GM12873 (cell line): ENCODE results near the gene ABCA7.

Source experiments
- TF ChIP-seq, protein P1 (sequence below): IDR thresholded peaks from 2 replicates; pipeline ENCODE4 v1.5.1; 2012; ENCODE audit warnings: low read depth, mild to moderate bottlenecking, moderate library complexity, low read length, control low read depth; ENCODE audit not compliant: insufficient read depth; ENCODE audit errors: missing control alignments

Gene ABCA7

DNA sequence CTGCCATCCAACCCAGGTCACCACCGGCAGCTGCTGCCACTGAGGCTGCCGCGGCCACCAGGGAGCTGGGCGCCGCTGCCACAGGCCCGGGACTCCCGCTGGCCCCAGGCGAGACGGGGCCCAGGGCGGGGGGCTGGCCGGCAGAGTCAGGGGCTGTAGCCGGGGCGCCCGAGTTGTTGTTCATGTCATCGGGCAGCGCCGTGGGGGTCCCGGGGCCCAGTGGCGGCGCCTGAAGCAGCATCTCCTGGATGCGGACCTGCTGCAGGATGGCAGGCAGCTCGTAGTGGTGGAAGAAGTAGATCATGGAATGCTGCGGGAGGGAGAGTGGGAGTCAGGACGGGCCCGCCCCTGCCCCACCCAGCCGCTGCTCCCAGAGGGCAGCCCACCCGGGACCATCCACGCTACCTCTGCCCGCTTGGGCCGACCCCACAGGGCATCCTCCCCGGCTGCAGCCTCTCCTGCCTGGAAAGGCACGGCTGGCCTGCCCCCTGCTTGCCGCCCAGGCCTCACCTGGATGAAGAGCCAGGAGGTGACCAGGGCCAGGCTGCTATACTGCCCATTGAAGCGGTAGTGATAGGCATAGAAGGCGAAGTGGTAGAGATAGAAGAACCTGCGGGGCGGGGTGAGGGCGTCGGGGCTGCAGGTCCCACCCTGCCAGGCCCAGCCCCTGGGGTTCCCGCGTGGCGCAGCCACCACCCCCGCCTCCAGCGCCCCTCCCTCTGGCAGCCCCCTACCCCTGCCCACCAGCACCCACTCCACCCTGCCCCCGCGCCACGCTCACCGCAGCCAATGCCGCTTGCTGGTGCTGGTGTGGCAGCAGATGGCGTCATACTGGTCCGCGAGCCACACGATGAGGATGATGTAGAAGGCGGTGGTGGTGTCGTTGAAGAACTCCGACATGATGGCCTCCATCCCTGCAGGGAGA is 29.1 kb upstream of the ABCA7 start:
- TF ChIP-seq, protein P1, sequence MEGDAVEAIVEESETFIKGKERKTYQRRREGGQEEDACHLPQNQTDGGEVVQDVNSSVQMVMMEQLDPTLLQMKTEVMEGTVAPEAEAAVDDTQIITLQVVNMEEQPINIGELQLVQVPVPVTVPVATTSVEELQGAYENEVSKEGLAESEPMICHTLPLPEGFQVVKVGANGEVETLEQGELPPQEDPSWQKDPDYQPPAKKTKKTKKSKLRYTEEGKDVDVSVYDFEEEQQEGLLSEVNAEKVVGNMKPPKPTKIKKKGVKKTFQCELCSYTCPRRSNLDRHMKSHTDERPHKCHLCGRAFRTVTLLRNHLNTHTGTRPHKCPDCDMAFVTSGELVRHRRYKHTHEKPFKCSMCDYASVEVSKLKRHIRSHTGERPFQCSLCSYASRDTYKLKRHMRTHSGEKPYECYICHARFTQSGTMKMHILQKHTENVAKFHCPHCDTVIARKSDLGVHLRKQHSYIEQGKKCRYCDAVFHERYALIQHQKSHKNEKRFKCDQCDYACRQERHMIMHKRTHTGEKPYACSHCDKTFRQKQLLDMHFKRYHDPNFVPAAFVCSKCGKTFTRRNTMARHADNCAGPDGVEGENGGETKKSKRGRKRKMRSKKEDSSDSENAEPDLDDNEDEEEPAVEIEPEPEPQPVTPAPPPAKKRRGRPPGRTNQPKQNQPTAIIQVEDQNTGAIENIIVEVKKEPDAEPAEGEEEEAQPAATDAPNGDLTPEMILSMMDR: no peak

DNA sequence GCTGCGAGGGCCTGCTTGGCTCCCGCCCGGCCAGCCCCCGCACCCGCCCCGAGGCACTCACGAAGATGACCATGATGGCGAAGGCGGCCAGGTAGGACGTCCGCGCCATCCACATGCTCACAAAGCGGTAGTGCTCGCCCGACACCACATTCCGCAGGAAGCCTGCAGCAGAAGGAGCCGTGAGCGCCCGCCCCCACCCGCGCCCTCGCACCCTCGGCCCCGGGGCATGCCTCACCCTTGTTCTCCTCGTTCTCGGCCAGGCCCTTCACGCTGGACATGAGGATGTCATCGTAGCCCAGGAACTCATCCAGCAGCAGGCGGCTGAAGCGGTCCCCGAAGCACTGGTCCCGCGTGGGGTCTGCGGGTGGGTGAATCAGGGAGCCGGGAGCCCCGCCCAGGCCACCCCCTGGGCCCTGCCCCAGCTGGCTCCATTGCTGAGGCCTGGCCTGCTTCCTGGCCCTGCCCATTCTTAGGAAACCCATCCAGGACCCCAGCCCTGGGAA is 28.0 kb upstream of the ABCA7 start:
- TF ChIP-seq, protein P1: no peak

DNA sequence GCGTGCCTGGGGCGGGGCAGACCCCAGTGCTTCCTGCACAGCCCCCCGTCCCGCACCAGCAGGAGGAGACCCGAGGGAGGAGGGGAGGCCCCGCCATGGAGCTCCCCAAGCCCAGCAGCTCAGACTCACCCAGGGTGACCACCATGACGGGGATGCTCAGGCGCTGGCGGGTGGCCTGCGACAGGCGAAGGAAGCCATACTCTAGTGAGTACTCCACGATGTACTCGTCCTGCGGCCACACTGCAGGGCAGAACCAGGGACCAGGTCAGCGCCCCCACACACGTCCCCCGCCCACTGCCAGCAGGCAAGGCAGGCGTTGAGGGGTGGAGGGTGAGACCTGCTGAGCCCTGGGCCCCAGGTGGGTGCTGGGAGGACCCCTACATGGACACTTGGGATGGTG is 27.6 kb upstream of the ABCA7 start:
- TF ChIP-seq, protein P1: no peak

DNA sequence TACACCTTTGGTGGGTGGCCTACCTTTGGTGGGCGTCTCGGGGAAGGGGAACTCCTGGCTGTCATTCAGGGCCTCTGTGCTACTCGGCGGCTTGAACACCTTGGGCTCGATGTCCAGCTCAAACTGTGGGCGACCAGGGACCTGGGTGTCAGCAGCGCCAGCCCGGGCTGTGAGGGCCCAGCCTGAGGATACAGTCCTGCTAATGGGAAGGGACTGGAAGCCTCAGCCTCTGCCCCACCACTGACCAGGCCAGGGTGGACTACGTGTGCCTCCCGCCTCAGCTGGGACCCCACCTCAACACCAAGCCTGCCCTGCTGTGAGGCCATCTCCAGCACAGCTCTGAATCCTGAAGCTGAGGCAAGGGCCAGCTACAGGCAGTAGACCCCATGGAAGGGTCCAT is 26.7 kb upstream of the ABCA7 start:
- TF ChIP-seq, protein P1: no peak

DNA sequence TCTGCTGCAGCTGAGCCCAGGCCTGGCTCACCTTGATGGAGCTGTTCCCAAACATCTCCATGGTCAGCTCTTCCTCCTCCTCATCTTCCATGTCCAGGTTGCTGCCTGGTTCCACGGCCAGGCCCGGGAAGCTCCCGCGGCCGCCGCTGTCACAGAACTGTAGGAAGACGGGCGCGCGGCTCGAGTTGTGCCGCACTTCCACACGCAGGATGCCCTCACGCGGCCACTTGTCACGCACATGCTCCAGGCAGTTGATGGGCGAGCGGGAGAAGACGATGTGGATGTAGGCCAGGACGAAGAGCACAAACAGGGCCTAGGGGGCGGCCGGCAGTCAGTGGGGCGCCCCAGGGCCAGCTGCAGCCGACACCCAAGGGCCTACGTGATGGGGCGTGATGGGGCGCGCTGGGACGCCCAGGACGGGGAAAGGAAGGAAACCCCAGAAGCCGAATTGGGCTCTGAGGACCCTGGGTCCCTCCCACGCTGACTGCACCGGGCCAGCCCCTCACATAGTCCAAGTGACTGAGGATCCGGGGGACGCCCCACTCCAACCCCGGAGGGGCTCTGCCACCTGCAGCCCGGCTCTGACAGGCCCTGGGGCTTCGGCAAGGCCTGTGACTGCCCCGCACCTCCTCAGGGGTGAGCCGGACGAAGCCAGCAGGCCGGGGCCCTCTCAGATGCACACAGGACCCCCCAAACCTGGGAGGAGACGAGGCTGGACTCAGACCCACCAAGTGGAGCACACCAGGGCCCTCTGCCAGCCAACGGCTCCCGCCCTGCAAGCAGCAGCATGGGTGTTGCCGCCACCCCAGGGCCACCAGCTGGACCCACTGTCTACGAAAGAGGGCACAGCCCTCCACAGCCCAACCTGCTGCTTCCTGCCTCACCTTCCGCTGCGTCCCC is 25.5 kb upstream of the ABCA7 start:
- TF ChIP-seq, protein P1: no peak

DNA sequence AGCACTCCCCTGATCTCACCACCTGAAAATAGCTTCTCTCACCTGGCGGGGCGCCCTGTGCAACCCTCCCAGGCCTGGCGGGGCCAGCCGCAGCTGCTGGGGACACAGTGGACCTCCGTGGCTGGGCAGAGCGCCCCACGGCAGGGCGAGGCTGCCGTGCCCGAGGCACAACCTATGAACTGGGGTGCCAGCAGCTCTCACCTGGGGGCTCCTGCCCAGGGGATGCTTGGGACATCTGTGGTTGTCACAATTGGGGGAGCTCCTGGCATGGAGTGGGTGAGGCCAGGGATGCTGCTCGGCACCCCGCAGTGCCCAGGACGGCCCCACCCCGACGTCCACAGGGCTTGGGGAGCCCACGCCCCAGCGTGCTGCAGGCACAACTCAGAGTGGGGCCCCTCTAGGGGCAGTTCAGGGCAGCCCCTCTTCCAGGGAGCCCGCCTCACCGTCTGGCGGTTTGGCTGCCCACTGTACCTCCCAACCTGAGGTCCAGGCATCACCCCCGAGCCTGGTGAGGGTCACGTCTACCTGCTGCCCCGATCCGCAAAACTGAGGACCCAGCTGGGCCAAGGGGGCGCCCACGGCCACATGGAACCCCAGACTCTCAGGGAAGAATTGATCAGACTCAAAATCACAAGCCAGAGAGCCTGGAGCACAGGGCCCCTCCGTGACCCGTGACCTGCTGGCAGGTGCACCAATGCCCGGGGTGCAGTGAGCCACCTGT is 24.7 kb upstream of the ABCA7 start:
- TF ChIP-seq, protein P1: no peak
